T-helper 22 cell (primary cell): Measurements from ENCODE around the gene SF3B5.
"Not testable (repeated sequence)": the region's sequence is repeated elsewhere in the genome, so short reads cannot be mapped to it uniquely, and the experiment has no call there.

Experiments
- DNase-seq: peaks from one replicate; pipeline ENCODE4 v3.0.0-alpha.2; 2020; ENCODE audit warnings: low read depth

Gene SF3B5

DNA sequence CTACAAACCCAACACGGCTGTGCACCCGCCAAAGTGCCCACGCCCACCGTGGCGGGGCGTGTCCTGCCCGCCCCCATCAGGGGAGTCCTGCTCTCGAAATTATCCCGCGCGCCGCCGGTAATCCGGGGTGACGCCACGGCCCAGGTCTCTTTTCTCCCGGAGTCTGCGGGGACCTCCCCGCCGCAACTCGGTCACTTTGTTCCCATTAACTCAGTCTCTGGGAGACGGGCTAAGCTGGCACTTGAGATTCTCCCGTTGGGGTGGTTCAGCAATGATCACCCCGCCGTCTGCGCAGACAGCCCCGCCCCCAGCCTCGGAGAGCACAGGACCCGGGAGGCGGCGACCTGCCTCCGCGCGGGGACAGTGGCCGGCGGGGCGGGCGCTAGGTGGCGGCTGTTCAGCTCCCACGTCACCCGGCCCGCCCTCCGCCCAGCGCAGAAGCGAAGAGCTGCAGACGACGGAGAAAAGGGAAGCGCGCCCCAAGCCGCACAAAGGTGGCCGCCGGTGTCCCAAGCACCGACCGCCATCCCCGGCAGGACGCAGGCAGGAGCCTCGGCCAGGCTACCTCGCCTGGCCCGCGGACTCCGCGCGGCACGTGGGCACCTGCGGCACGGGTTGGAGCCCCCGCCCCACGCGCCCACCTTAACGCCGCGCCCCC, 31.5 kb downstream of the SF3B5 start:
- peak; percentile 84 for DNase-seq

DNA sequence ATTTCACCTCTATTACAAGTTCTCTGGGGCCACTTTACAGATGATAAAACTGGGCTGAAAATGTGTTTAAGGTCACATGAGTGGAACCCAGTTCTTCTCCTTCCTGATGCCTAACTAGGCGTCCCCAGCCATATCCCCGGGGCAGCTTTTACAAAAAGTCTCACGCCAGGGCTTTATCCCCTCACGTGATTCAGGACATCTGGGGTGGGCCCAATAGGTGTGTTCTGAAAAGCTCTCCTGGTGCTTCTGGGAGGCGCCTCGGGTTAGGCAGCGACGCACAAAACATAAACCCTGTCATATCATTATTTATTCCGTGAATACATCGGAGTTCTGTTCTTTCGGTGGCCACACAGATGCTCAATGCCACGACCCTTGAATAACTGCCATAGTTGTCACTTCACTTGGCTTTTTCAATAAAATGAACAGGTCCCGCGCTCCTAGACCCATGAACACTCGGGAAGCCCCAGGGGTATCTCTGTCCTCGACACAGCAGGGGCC, 32.1 kb downstream of the SF3B5 start:
- no peak for DNase-seq

DNA sequence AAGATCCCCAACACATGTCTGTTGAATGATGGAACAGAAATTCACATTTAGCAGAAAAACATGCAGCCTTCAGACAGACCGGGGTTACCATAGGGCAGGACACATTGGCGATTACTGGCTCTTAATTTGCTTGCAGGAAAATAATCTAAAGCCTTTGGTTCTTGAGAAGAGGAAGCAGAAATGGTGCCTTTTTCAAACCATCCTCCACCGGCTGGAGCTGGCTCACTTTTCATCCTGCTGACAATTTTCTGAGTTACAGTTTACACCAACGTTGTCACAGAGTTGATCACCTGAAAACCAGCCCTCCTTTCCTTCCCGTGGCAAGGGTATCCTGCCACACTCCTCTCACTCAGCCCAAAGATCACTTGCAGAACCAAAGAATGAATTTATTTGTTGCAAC, 32.6 kb downstream of the SF3B5 start:
- DNase-seq, result no peak

- DNase-seq, result no peak
Measured at GRCh38 chr6:144059139-144059538, 36.2 kb downstream of the SF3B5 start.

GRCh38 chr6:144055121-144055931, 40.0 kb downstream of the SF3B5 start:
- DNase-seq, result no peak

- DNase-seq, result no peak
Measured at GRCh38 chr6:144053601-144054000, 41.8 kb downstream of the SF3B5 start.

GRCh38 chr6:144052488-144052887, 42.9 kb downstream of the SF3B5 start:
- DNase-seq, result no peak

- no peak for DNase-seq
Measured at GRCh38 chr6:144049386-144049785, 46.0 kb downstream of the SF3B5 start.

DNA sequence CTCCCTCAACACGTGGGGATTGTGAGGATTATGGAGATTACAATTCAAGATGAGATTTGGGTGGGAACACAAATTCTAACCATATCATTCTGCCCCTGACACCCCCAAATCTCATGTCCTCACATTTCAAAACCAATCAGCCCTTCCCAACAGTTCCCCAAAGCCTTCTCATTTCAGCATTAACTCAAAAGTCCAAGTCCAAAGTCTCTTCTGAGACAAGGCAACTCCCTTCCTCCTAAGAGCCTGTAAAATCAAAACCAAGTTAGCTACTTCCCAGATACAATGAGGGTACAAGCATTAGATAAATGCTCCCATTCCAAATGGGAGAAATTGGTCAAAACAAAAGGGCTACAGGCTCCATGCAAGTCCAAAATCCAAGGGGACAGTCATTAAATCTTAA, 47.7 kb downstream of the SF3B5 start:
- no peak for DNase-seq

GRCh38 chr6:144046672-144047071, 48.7 kb downstream of the SF3B5 start:
- DNase-seq, result not testable (repeated sequence)

DNA sequence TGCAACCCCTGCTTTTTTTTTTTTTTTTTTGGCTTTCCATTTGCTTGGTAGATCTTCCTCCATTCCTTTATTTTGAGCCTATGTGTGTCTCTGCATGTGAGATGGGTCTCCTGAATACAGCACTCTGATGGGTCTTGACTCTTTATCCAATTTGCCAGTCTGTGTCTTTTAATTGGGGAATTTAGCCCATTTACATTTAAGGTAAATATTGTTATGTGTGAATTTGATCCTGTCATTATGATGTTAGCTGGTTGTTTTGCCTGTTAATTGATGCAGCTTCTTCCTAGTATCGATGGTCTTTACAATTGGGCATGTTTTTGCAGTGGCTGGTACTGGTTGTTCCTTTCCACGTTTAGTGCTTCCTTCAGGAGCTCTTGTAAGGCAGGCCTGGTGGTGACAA, 50.4 kb downstream of the SF3B5 start:
- DNase-seq, result not testable (repeated sequence)
